Stomach (tissue), 9 donors: ENCODE results near the gene GLUL. TPM values are rescaled to one million over a fixed set of nuclear protein-coding genes. Genes with fewer than 3 reads are reported as not detected.

Source experiments
- DNase-seq, 2 donors: peaks; one replicate each; pipeline versions ENCODE4 v3.0.0 to v3.0.0-alpha.2; 2013 to 2019
- H3K27ac ChIP-seq, 5 donors: fragments of 200-600 bp in 4 of 5; sonication (generic) in 4 of 5; one replicate each; pipeline ENCODE4 v1.5.1; 2013 to 2019; ENCODE audit warnings: mild to moderate bottlenecking in 1 of 5, moderate library complexity in 1 of 5
- H3K27me3 ChIP-seq, 3 donors: fragments of 200-600 bp; sonication (generic); one replicate each; pipeline ENCODE4 v1.5.1; 2017 to 2019; ENCODE audit warnings: mixed run types in 1 of 3
- H3K36me3 ChIP-seq, 4 donors: fragments of 200-600 bp; sonication (generic); 1 replicate in 3 of 4; 2 replicates in 1 of 4; pipeline ENCODE4 v1.5.1; 2016 to 2019
- H3K4me1 ChIP-seq, 4 donors: fragments of 200-600 bp; sonication (generic); one replicate each; pipeline ENCODE4 v1.5.1; 2016 to 2019
- H3K4me3 ChIP-seq, 4 donors: fragments of 200-600 bp; sonication (generic) in 3 of 4; one replicate each; pipeline ENCODE4 v1.5.1; 2016 to 2019; ENCODE audit warnings: mild to moderate bottlenecking in 1 of 4
- H3K9me3 ChIP-seq, 4 donors: fragments of 200-600 bp; sonication (generic); one replicate each; pipeline ENCODE4 v1.5.1; 2016 to 2019
- EP300 ChIP-seq: sonication (generic); formaldehyde crosslinking; IDR thresholded peaks from one replicate; pipeline ENCODE4 v1.6.1; 2017; ENCODE audit warnings: antibody characterized with exemption
- POLR2A ChIP-seq, 4 donors: fragments of 450-650 bp; IDR thresholded peaks; one replicate each; pipeline ENCODE4 v1.6.1; 2016; ENCODE audit warnings: antibody characterized with exemption in 4 of 4, control low read depth in 2 of 4, mild to moderate bottlenecking in 1 of 4, moderate library complexity in 1 of 4
- POLR2AphosphoS5 ChIP-seq, 3 donors: sonication (generic); formaldehyde crosslinking; IDR thresholded peaks; one replicate each; pipeline ENCODE4 v1.6.1; 2016; ENCODE audit warnings: antibody characterized with exemption in 3 of 3
- WGBS, 5 donors: extraction: QIAGEN DNeasy Blood & Tissue Kit in 3 of 5; methylation state at CpG; one replicate each; pipeline versions ENCODE4 v1.1.5 to v1.1.7; 2013 to 2018; 5-methylcytosine and 5-hydroxymethylcytosine counted together
- intact Hi-C: fragments of 100-400 bp; cut with DNase I; formaldehyde crosslinking; loops from one replicate; pipeline ENCODE4 v1.15.1; 2023; ENCODE audit warnings: low total_unique reads
- polyA plus RNA-seq, 3 donors: library from polyadenylated mRNA; stranded (reverse); fragments of 200-250 nt; gene quantifications; one replicate each; pipeline ENCODE4 v1.2.3, GENCODE V29; 2013
- total RNA-seq, 5 donors: library from RNA; depleted of rRNA; stranded (reverse); fragments of >200 nt; gene quantifications; one replicate each; pipeline versions ENCODE4 v1.1.0 to v1.2.3, GENCODE V29; 2014 to 2016
- TF ChIP-seq, protein P1 (sequence below), 7 experiments: fragments of 450-650 bp in 4 of 7; fragments of 200-600 bp in 3 of 7; sonication (generic) in 3 of 7; IDR thresholded peaks; one replicate each; pipeline ENCODE4 v1.5.1; 2016 to 2019; ENCODE audit warnings: antibody characterized with exemption in 7 of 7, control low read depth in 2 of 7, mild to moderate bottlenecking in 1 of 7
- donor health status: healthy with polysubstance abuse.
- donor health status: Bipolar disorder and iron deficiency.
- donor health status: healthy.

Gene GLUL
- total and polyA plus RNA-seq, 8 donors = 102 to 1,958 (median 1,530) TPM

DNA sequence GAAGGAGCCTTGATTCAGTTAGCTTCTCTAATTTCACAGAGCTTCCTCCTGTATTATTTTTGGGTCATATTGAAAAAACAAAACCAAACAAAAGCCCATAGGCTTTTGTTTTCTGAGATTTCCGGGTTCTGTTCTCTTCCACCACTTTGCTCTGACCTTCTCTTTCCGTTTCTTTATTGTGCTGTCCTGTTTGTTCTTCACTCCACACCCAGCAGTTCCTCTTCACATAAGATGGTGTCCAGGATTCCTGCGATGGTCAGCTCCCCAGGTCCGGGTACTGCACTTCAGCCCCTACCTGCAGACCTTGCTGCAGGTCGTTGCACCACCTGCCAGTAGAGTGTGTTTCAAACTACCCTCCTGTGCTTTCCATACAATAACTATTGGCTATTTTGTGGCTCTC lies 44.6 kb downstream of the GLUL start:
- Histone ChIP-seq H3K36me3 (no peaks in the 10 kb centered on the region), H3K27ac (no peak overlapping the region), H3K27me3 (no peaks in the 10 kb centered on the region), H3K9me3 (no peaks in the 10 kb centered on the region), H3K4me1 (peaks cover 9 to 19% (median 12%) of the 10 kb centered on the region in 4 donors), H3K4me3 (no peak overlapping the region)
- WGBS, 5 donors = 60 to 77% (median 73%) methylated on average over 5 of the region's 5 CpGs
- no peak for DNase-seq
- intact Hi-C loops = no loop called here
- no peak for TF ChIP-seq POLR2A (IDR thresholded peaks at IDR 0.05)
- no peak for TF ChIP-seq POLR2AphosphoS5 (IDR thresholded peaks at IDR 0.05)
- TF ChIP-seq, protein P1, sequence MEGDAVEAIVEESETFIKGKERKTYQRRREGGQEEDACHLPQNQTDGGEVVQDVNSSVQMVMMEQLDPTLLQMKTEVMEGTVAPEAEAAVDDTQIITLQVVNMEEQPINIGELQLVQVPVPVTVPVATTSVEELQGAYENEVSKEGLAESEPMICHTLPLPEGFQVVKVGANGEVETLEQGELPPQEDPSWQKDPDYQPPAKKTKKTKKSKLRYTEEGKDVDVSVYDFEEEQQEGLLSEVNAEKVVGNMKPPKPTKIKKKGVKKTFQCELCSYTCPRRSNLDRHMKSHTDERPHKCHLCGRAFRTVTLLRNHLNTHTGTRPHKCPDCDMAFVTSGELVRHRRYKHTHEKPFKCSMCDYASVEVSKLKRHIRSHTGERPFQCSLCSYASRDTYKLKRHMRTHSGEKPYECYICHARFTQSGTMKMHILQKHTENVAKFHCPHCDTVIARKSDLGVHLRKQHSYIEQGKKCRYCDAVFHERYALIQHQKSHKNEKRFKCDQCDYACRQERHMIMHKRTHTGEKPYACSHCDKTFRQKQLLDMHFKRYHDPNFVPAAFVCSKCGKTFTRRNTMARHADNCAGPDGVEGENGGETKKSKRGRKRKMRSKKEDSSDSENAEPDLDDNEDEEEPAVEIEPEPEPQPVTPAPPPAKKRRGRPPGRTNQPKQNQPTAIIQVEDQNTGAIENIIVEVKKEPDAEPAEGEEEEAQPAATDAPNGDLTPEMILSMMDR (IDR thresholded peaks at IDR 0.05) = no peak
- TF ChIP-seq EP300 = no peak

DNA sequence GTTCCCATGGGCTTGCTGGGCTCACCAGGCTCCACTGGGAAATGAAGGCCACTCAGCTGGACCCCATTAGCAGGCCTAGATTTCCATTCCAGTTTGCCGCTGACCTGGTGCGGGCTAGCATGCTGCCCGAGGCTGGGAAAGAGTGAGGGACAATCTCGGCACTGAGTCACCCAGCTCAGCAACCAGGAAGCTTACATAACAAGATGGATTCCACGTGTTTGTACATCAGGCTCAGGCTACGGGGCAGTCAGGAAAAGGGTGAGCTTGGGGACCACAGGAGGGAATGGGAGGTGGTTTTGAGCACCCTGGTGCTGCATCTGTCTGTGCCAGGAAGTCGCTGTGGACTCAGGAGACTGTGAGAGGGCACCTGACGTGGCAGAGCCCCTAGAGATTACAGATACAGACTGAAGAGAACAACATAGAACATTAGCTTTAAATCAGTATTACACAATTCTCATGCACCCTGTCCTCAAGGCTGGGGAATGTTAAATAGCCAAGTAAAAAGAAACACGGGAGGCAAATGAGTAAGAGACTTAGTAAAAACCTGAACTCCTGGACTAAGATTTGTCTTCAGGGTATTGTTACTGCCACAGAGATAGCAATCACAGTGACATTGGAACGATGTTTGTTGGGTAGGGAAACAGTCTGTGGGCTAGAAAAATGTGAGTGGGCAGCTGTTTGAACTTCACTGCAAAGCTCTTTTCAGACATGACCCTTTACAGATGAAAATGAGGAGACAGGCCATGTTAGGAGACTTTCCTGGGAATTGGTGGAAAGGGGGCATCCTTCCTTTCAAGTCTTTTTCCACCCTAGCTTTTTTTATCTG lies 51.1 kb downstream of the GLUL start:
- intact Hi-C loops = no loop called here
- TF ChIP-seq POLR2A (IDR thresholded peaks at IDR 0.05) (no peak), POLR2AphosphoS5 (IDR thresholded peaks at IDR 0.05) (peak in 1 of 3 donors; percentile 17)
- TF ChIP-seq, protein P1 (IDR thresholded peaks at IDR 0.05) = no peak
- H3K36me3 ChIP-seq = no peaks in the 10 kb centered on the region
- WGBS, 5 donors = 51 to 82% (median 71%) methylated on average over 10 of the region's 10 CpGs
- H3K27me3 ChIP-seq = no peaks in the 10 kb centered on the region
- peak overlapping the region in 4 of 5 donors; percentile 1 to 53 (median 33) for H3K27ac ChIP-seq
- DNase-seq = no peak
- no peak overlapping the region for H3K4me3 ChIP-seq
- peaks cover 0 to 11% (median 0%) of the 10 kb centered on the region in 4 donors for H3K4me1 ChIP-seq
- H3K9me3 ChIP-seq = no peaks in the 10 kb centered on the region

DNA sequence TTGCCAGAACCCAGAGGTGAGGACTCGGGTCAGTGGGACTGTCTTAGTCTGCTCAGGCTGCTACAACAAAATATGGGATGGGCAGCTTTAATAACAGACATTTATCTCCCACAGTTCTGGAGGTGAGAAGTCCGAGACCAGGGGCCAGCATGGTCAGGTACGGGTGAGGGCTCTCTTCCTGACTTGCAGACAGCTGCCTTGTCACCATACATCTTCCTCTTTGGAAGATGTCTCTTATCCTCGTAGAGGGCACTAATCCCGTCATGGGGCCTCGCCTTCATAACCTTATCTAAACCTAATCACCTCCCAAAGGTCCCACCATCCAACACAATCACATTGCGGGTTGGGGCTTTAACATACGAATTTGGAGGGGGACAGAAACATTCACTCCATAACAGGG lies 51.9 kb downstream of the GLUL start:
- intact Hi-C loops = no loop called here
- peaks cover 0 to 11% (median 0%) of the 10 kb centered on the region in 4 donors for H3K4me1 ChIP-seq
- no peaks in the 10 kb centered on the region for H3K27me3 ChIP-seq
- no peaks in the 10 kb centered on the region for H3K9me3 ChIP-seq
- TF ChIP-seq POLR2AphosphoS5 (IDR thresholded peaks at IDR 0.05) = no peak
- no peak for TF ChIP-seq EP300
- TF ChIP-seq, protein P1 (IDR thresholded peaks at IDR 0.05) = no peak
- TF ChIP-seq POLR2A (IDR thresholded peaks at IDR 0.05) = no peak
- 89 to 96% (median 94%) methylated on average over 8 of the region's 8 CpGs for WGBS, 5 donors
- peak overlapping the region in 1 of 5 donors; percentile 53 for H3K27ac ChIP-seq
- no peak for DNase-seq
- H3K36me3 ChIP-seq = no peaks in the 10 kb centered on the region
- no peak overlapping the region for H3K4me3 ChIP-seq

DNA sequence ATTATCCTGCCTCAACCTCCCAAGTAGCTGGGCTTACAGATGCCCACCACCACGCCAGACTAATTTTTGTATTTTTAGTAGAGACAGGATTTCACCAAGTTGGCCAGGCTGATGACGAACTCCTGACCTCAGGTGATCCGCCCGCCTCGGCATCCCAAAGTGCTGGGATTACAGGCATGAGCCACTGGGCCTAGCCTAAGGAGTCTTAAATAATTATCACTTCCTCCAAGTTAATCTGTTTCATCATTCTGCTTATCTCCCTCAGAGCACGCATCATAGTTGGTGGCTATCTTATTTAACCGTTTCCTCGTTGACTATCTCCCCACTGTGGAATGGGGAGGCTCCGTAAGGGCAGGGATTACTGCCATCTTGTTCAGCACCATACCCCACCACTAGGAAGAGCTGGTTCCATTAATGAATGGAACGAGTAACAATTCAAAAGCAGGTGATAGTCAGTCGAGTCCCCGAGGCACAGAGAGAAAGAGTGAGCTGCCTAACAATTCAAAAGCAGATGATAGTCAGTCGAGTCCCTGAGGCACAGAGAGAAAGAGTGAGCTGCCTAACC lies 52.7 kb downstream of the GLUL start:
- TF ChIP-seq, protein P1 (IDR thresholded peaks at IDR 0.05) = no peak
- 86 to 93% (median 91%) methylated on average over 13 of the region's 13 CpGs for WGBS, 5 donors
- no peaks in the 10 kb centered on the region for H3K36me3 ChIP-seq
- no peak for DNase-seq
- no peaks in the 10 kb centered on the region for H3K9me3 ChIP-seq
- H3K27ac ChIP-seq = peak overlapping the region in 2 of 5 donors; percentile 49 to 53
- H3K4me1 ChIP-seq = peaks cover 0 to 11% (median 0%) of the 10 kb centered on the region in 4 donors
- H3K4me3 ChIP-seq = no peak overlapping the region
- intact Hi-C loops = no loop called here
- no peaks in the 10 kb centered on the region for H3K27me3 ChIP-seq
